Esophagus muscularis mucosa (tissue), 4 donors: Measurements from ENCODE around the gene S100B.

Experiments
- EP300 ChIP-seq: sonication (generic); formaldehyde crosslinking; IDR thresholded peaks from one replicate; pipeline ENCODE4 v1.6.1; 2017; ENCODE audit warnings: antibody characterized with exemption
- POLR2A ChIP-seq: fragments of 450-650 bp; IDR thresholded peaks from one replicate; pipeline ENCODE4 v1.6.1; 2017; ENCODE audit warnings: antibody characterized with exemption, moderate library complexity, mild to moderate bottlenecking, low read depth
- TF ChIP-seq, protein P1 (sequence below), 3 experiments: fragments of 200-600 bp in 2 of 3; fragments of 450-650 bp in 1 of 3; sonication (generic) in 2 of 3; IDR thresholded peaks; one replicate each; pipeline ENCODE4 v1.5.1; 2017 to 2019; ENCODE audit warnings: antibody characterized with exemption in 3 of 3, mild to moderate bottlenecking in 2 of 3, moderate library complexity in 1 of 3

DNA sequence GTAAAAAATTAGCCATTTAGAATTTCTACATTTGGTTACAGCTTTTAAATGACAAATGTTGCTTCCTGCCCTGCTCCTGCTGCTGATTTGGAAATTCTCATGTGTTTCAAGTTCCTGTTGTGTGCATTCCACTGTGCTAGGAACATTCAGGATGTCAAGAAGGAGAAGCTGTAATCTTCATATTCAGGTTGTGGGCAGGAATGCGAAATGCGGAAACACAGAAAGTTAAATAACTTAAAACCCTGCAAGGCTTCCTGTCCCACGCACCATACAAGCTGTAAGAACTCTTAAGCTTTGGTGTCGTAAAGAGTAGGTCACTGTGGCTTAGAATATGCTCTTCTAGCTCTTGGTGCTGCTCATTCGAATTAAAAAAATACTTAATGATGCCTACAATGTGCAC is 52.6 kb downstream of the S100B start:
- TF ChIP-seq, protein P1, sequence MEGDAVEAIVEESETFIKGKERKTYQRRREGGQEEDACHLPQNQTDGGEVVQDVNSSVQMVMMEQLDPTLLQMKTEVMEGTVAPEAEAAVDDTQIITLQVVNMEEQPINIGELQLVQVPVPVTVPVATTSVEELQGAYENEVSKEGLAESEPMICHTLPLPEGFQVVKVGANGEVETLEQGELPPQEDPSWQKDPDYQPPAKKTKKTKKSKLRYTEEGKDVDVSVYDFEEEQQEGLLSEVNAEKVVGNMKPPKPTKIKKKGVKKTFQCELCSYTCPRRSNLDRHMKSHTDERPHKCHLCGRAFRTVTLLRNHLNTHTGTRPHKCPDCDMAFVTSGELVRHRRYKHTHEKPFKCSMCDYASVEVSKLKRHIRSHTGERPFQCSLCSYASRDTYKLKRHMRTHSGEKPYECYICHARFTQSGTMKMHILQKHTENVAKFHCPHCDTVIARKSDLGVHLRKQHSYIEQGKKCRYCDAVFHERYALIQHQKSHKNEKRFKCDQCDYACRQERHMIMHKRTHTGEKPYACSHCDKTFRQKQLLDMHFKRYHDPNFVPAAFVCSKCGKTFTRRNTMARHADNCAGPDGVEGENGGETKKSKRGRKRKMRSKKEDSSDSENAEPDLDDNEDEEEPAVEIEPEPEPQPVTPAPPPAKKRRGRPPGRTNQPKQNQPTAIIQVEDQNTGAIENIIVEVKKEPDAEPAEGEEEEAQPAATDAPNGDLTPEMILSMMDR (IDR thresholded peaks at IDR 0.05) = no peak
- TF ChIP-seq POLR2A (no peak), EP300 (no peak)
